BE2C (cell line): ENCODE data around the gene CACHD1.

Source experiments
- DNase-seq: peaks from one replicate; pipeline ENCODE4 v3.0.0-alpha.2; 2020
- H3K27me3 ChIP-seq: fragments of 250-450 bp; sonication (Bioruptor Pico); 2 replicates; pipeline ENCODE4 v1.5.1; 2020; ENCODE audit warnings: mild to moderate bottlenecking
- H3K36me3 ChIP-seq: fragments of 250-450 bp; sonication (Bioruptor Pico); 2 replicates; pipeline ENCODE4 v1.5.1; 2020; ENCODE audit warnings: mild to moderate bottlenecking
- H3K4me1 ChIP-seq: fragments of 250-450 bp; sonication (Bioruptor Pico); 2 replicates; pipeline ENCODE4 v1.5.1; 2020
- H3K4me3 ChIP-seq: 2 replicates; pipeline ENCODE4 v1.5.1; 2011; ENCODE audit warnings: low read depth, low read length
- H3K9me3 ChIP-seq: fragments of 250-450 bp; sonication (Bioruptor Pico); 2 replicates; pipeline ENCODE4 v1.5.1; 2020
- TF ChIP-seq, protein P1 (sequence below): IDR thresholded peaks from 2 replicates; pipeline ENCODE4 v1.5.1; 2012; ENCODE audit warnings: mild to moderate bottlenecking, low read depth, low read length

CACHD1 gene

DNA sequence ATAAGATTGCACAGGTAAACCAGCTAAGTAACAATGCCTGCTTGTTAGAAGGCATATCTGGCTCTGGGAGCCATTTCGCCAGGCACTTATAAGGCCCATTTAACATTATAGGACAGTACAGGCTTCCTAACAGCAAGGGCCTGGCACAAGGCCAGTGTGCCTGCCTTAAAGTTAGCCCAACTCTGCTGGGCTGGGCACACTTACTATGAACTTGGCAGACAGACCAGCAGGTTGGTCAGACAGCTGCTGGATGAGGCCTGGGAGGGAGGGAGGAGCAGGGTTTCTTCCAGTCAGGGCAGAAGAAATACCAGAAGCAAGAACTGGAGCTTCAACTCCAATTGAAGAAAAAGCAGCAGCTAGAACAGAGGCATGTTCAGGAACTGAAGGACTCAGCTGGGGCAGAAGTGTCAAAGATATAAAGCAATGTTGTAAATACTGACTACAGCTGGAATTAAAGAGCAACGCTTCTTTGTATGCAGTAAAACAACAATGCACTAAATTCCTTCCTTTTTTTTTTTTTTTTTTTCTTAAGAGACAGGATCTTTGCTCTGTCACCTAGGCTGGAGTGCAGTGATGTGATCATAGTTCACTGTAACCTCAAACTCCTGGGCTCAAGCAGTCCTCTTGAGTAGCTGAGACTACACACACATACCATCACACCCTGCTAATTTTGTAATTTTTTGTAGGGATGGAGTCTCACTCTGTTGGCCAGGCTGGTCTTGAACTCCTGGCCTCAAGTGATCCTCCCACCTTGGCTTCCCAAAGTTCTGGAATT lies 4.9 kb downstream of the CACHD1 start:
- TF ChIP-seq, protein P1, sequence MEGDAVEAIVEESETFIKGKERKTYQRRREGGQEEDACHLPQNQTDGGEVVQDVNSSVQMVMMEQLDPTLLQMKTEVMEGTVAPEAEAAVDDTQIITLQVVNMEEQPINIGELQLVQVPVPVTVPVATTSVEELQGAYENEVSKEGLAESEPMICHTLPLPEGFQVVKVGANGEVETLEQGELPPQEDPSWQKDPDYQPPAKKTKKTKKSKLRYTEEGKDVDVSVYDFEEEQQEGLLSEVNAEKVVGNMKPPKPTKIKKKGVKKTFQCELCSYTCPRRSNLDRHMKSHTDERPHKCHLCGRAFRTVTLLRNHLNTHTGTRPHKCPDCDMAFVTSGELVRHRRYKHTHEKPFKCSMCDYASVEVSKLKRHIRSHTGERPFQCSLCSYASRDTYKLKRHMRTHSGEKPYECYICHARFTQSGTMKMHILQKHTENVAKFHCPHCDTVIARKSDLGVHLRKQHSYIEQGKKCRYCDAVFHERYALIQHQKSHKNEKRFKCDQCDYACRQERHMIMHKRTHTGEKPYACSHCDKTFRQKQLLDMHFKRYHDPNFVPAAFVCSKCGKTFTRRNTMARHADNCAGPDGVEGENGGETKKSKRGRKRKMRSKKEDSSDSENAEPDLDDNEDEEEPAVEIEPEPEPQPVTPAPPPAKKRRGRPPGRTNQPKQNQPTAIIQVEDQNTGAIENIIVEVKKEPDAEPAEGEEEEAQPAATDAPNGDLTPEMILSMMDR: no peak
- H3K27me3 ChIP-seq: no peaks in the 10 kb centered on the region
- H3K36me3 ChIP-seq: no peaks in the 10 kb centered on the region
- H3K9me3 ChIP-seq: no peaks in the 10 kb centered on the region
- DNase-seq: peak; percentile 66
- peaks cover 4% of the 10 kb centered on the region; the same call in 1 of the 2 replicates for H3K4me1 ChIP-seq
- no peak overlapping the region for H3K4me3 ChIP-seq

DNA sequence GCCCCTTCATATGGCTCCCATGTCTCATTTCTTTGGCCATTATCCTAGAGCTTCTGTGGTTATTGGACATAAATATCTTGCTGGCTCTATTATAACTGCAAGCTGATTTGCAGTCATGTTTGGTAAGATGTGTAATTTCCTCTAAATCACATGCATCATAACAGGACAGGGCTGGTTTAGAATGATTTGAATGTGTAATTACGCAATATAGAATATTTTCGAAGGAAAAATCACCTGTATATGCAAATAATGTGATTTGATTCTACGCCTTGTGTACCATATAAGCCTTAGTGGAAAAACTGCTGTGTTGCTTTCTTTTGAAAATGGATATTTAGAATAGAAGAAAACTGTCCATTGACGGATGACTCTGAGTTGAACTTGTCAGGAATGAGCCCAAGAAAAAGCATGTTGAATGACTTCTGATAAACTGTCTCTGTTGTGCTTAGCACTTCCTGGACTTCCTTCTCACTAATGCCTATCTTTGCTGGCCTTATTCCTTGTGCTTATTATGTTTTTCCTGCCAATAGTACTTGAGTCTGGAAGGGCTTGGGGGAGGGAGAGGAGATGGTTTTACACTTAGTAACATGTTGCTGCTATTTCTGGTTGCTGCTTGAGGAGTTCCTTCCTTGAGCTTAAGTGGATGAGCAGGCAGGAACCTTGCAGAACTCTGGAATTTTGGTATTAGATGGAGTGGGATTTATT lies 6.5 kb downstream of the CACHD1 start:
- H3K4me3 ChIP-seq: no peak overlapping the region

DNA sequence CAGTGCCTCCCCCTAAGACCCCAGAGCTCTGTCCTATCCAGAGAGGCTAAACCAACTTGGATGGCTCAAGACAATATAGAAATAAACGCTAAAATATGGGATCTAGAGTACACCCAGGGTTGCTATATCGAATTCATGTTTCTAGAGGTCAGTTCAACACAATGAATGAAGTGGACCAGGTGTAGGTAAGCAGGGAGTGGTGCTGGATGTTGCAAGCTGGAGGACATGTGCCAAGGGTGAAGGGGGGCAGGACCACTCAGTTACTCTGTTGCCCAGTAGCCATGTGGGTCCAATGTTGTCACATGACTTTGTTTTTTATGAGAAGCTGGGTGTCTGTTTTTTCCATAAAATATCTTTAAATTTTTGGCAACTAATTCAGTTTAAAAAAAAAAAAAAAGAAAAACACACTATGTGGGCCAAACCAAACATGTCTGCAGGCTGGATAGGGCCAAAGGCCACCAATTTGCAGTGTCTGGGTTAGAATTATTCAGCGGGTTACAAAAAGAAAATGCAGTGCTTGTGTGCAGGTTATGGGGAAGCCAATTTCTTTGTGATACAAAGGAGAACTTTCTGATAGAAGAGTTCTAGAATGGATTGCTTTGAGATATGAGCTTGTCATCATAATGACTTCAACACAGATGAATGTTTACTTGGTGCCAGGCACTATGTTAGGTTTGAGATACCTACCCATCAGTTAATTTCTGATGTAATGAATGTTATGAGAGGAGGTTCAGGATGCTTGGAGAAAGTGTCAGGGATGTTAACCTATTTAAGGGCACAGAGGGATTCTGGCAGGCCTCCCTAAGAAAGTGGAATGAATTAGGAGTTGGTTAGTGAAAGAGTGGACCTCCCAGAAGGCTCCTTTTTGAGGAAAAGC lies 8.9 kb downstream of the CACHD1 start:
- Histone ChIP-seq H3K4me1 (peaks cover 4% of the 10 kb centered on the region; the same call in 1 of the 2 replicates), H3K27me3 (no peaks in the 10 kb centered on the region), H3K9me3 (no peaks in the 10 kb centered on the region), H3K4me3 (no peak overlapping the region), H3K36me3 (no peaks in the 10 kb centered on the region)
- TF ChIP-seq, protein P1: no peak
- no peak for DNase-seq

More for the DNA sequence above, 6.5 kb downstream of the CACHD1 start:
- TF ChIP-seq, protein P1: no peak
- no peaks in the 10 kb centered on the region for H3K9me3 ChIP-seq
- H3K36me3 ChIP-seq: no peaks in the 10 kb centered on the region
- DNase-seq: no peak
- peaks cover 4% of the 10 kb centered on the region; the same call in 1 of the 2 replicates for H3K4me1 ChIP-seq
- H3K27me3 ChIP-seq: no peaks in the 10 kb centered on the region

DNA sequence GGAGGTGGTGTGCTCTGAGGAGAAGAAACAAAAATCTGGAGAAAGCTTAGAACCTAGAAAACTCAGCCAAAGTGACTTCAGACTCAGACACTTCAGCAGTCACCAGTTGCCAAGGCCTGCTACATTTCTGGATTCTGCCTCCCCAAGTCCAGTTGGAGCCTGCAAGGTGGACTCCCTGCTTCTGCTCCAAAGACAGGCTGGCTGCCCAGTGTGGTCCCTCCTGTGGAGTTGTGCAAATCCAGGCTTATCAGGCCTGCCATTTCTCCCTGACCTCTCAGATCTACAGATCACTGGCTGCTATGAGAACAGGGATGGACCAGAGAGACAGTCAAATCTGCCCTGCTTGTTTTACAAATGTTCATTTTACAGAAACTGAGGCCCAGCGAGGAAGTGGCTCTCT lies 9.9 kb downstream of the CACHD1 start:
- Histone ChIP-seq H3K36me3 (no peaks in the 10 kb centered on the region), H3K4me3 (no peak overlapping the region), H3K9me3 (no peaks in the 10 kb centered on the region), H3K4me1 (no peaks in the 10 kb centered on the region), H3K27me3 (no peaks in the 10 kb centered on the region)
- no peak for DNase-seq
- TF ChIP-seq, protein P1: no peak

DNA sequence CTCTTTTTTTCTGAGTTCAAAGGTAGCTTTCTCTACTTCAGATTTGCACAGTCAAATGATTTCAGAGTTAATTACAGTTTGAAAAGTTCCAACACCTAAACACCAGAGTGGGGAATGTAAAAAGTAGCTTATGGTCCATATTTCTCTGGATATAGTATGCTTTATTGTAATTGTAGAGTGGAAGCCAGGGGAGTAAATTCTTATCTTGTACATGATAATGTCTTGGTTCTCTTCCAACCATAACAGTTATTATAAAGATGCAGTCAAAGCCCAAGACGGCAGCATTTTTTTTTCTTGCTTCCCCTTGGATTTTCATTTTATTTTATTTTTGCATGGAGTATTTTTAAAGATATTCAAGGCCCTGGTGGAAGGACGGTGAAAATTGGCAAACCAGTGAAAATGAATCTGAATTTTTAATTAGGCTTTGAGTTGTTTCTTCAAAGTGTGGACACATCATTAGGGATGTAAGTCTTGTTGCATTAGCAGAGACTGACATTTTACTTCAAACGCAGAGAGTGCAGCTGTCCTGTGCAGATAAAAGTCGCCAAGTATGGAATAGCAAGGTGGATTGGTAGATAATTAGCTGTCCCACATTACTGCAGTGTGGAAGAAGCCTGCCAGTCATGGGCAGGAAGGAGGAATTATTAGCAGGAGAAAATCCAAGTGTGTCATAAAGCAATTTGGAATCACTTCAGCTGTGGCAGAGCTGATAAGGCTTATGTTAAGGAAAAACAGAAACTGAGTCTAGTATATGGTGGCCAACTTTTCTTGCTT lies 11.3 kb downstream of the CACHD1 start:
- Histone ChIP-seq H3K4me1 (no peaks in the 10 kb centered on the region), H3K27me3 (no peaks in the 10 kb centered on the region), H3K4me3 (no peak overlapping the region), H3K36me3 (no peaks in the 10 kb centered on the region), H3K9me3 (no peaks in the 10 kb centered on the region)
- TF ChIP-seq, protein P1: no peak
- DNase-seq: no peak
